ENCODE results near the gene DIP2A.

Gene DIP2A

GRCh38 chr21:46556802-46557201 lies 98.1 kb downstream of the DIP2A start:
- Histone ChIP-seq H3K4me2 (no peak overlapping the region), H3K79me2 (ENCODE audit: insufficient read depth, low read depth) (no peaks in the 10 kb centered on the region), H3K27me3 (ENCODE audit: insufficient read depth, low read depth) (no peaks in the 10 kb centered on the region), H3K4me3 (IDR thresholded peaks at IDR 0.05; ENCODE audit: insufficient read depth, low read depth, low read length) (no peak overlapping the region), H2AFZ (ENCODE audit: low read depth) (no peak overlapping the region), H3K36me3 (ENCODE audit: insufficient read depth) (no peaks in the 10 kb centered on the region; the same call in 1 of the 2 replicates), H4K20me1 (ENCODE audit: insufficient read depth) (no peaks in the 10 kb centered on the region), H3K4me1 (ENCODE audit: low read depth, poor library complexity, severe bottlenecking) (no peaks in the 10 kb centered on the region), H3K9ac (no peak overlapping the region), H3K27ac (no peak overlapping the region)
- TF ChIP-seq, protein P1, sequence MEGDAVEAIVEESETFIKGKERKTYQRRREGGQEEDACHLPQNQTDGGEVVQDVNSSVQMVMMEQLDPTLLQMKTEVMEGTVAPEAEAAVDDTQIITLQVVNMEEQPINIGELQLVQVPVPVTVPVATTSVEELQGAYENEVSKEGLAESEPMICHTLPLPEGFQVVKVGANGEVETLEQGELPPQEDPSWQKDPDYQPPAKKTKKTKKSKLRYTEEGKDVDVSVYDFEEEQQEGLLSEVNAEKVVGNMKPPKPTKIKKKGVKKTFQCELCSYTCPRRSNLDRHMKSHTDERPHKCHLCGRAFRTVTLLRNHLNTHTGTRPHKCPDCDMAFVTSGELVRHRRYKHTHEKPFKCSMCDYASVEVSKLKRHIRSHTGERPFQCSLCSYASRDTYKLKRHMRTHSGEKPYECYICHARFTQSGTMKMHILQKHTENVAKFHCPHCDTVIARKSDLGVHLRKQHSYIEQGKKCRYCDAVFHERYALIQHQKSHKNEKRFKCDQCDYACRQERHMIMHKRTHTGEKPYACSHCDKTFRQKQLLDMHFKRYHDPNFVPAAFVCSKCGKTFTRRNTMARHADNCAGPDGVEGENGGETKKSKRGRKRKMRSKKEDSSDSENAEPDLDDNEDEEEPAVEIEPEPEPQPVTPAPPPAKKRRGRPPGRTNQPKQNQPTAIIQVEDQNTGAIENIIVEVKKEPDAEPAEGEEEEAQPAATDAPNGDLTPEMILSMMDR (conservative IDR thresholded peaks at IDR 0.05; ENCODE audit: low read depth, low read length) = no peak

- TF ChIP-seq, protein P1 (conservative IDR thresholded peaks at IDR 0.05; ENCODE audit: low read depth, low read length) = no peak
- Histone ChIP-seq H3K4me3 (IDR thresholded peaks at IDR 0.05; ENCODE audit: insufficient read depth, low read depth, low read length) (no peak overlapping the region), H3K4me1 (ENCODE audit: low read depth, poor library complexity, severe bottlenecking) (no peaks in the 10 kb centered on the region), H3K4me2 (no peak overlapping the region), H3K79me2 (ENCODE audit: insufficient read depth, low read depth) (no peaks in the 10 kb centered on the region), H3K27me3 (ENCODE audit: insufficient read depth, low read depth) (no peaks in the 10 kb centered on the region), H2AFZ (ENCODE audit: low read depth) (no peak overlapping the region), H4K20me1 (ENCODE audit: insufficient read depth) (no peaks in the 10 kb centered on the region), H3K9ac (no peak overlapping the region), H3K27ac (no peak overlapping the region), H3K36me3 (ENCODE audit: insufficient read depth) (no peaks in the 10 kb centered on the region; the same call in 1 of the 2 replicates)
Observed at GRCh38 chr21:46557469-46557868, 98.8 kb downstream of the DIP2A start.

DNA sequence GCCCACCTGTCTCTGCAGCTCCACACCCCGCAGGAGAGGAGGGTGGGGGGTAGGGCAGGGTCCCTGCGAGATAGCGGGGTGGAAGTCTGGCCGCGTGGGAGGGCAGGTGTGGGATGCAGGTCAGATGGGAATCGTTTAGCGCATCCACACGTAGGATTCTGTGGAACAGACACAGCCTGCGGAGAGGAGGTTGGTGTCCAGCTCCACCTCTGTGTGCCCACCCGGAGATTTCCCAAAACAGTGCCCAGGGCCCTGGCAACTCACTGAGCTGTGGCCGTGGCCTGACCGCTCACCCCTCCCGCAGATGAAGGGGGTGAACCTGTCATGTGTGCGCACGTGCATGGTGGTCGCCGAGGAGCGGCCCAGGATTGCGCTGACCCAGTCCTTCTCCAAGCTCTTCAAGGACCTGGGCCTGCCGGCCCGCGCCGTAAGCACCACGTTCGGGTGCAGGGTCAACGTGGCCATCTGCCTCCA lies 99.3 kb downstream of the DIP2A start:
- no peak overlapping the region for H2AFZ ChIP-seq (ENCODE audit: low read depth)
- no peaks in the 10 kb centered on the region for H4K20me1 ChIP-seq (ENCODE audit: insufficient read depth)
- no peaks in the 10 kb centered on the region for H3K27me3 ChIP-seq (ENCODE audit: insufficient read depth, low read depth)
- H3K9ac ChIP-seq = no peak overlapping the region
- no peak overlapping the region for H3K4me3 ChIP-seq (IDR thresholded peaks at IDR 0.05; ENCODE audit: insufficient read depth, low read depth, low read length)
- no peaks in the 10 kb centered on the region for H3K4me1 ChIP-seq (ENCODE audit: low read depth, poor library complexity, severe bottlenecking)
- TF ChIP-seq, protein P1 (conservative IDR thresholded peaks at IDR 0.05; ENCODE audit: low read depth, low read length) = no peak
- no peaks in the 10 kb centered on the region; the same call in 1 of the 2 replicates for H3K36me3 ChIP-seq (ENCODE audit: insufficient read depth)
- no peak overlapping the region for H3K27ac ChIP-seq
- no peaks in the 10 kb centered on the region for H3K79me2 ChIP-seq (ENCODE audit: insufficient read depth, low read depth)
- H3K4me2 ChIP-seq = no peak overlapping the region

GRCh38 chr21:46559291-46559983 lies 100.7 kb downstream of the DIP2A start:
- H3K27me3 ChIP-seq (ENCODE audit: insufficient read depth, low read depth) = no peaks in the 10 kb centered on the region
- no peak overlapping the region for H3K4me2 ChIP-seq
- TF ChIP-seq, protein P1 (conservative IDR thresholded peaks at IDR 0.05; ENCODE audit: low read depth, low read length) = no peak
- H2AFZ ChIP-seq (ENCODE audit: low read depth) = no peak overlapping the region
- H4K20me1 ChIP-seq (ENCODE audit: insufficient read depth) = no peaks in the 10 kb centered on the region
- H3K4me1 ChIP-seq (ENCODE audit: low read depth, poor library complexity, severe bottlenecking) = no peaks in the 10 kb centered on the region
- H3K36me3 ChIP-seq (ENCODE audit: insufficient read depth) = no peaks in the 10 kb centered on the region; the same call in 1 of the 2 replicates
- no peak overlapping the region for H3K4me3 ChIP-seq (IDR thresholded peaks at IDR 0.05; ENCODE audit: insufficient read depth, low read depth, low read length)
- H3K27ac ChIP-seq = no peak overlapping the region
- no peak overlapping the region for H3K9ac ChIP-seq
- H3K79me2 ChIP-seq (ENCODE audit: insufficient read depth, low read depth) = no peaks in the 10 kb centered on the region
